GM23338 (cell line): ENCODE results near the gene NOL12. TPM values are rescaled to one million over a fixed set of nuclear protein-coding genes. Genes with fewer than 3 reads are reported as not detected.

ENCODE experiments used
- ATAC-seq: fragments of 200-7000 bp; cut with Tn5 transposase; 3 replicates; pipeline ENCODE4 v1.9.1; 2020
- DNase-seq: peaks from one replicate; pipeline ENCODE4 v3.0.0-alpha.2; 2015; ENCODE audit warnings: low spot score
- H2AFZ ChIP-seq: fragments of 200-600 bp; sonication (generic); 2 replicates; pipeline ENCODE4 v1.8.0; 2016; ENCODE audit warnings: antibody characterized with exemption, mild to moderate bottlenecking, moderate library complexity
- H3F3A ChIP-seq: fragments of 200-600 bp; sonication (generic); replicated peaks from 2 replicates; pipeline ENCODE4 v1.8.0; 2017; ENCODE audit warnings: antibody characterized with exemption, mixed run types, low read depth
- H3K27ac ChIP-seq: fragments of 200-600 bp; sonication (generic); 2 replicates; pipeline ENCODE4 v1.6.1; 2016; ENCODE audit warnings: low read depth
- H3K27me3 ChIP-seq: fragments of 200-600 bp; sonication (generic); 2 replicates; pipeline ENCODE4 v1.8.0; 2016; ENCODE audit warnings: mild to moderate bottlenecking, mixed run types, moderate library complexity; ENCODE audit not compliant: insufficient read depth
- H3K36me3 ChIP-seq: fragments of 200-600 bp; sonication (generic); 2 replicates; pipeline ENCODE4 v1.8.0; 2016; ENCODE audit warnings: mild to moderate bottlenecking; ENCODE audit not compliant: insufficient read depth
- H3K4me1 ChIP-seq: fragments of 200-600 bp; sonication (generic); 2 replicates; pipeline ENCODE4 v1.8.0; 2016; ENCODE audit warnings: mild to moderate bottlenecking, moderate library complexity; ENCODE audit not compliant: insufficient read depth
- H3K4me2 ChIP-seq: fragments of 200-600 bp; sonication (generic); 2 replicates; pipeline ENCODE4 v1.7.1; 2017; ENCODE audit warnings: mixed run types
- H3K4me3 ChIP-seq: fragments of 200-600 bp; sonication (generic); 2 replicates; pipeline ENCODE4 v1.6.1; 2016; ENCODE audit warnings: mixed run types
- H3K79me2 ChIP-seq: fragments of 200-600 bp; sonication (generic); replicated peaks from 2 replicates; pipeline ENCODE4 v1.8.0; 2017; ENCODE audit warnings: mild to moderate bottlenecking; ENCODE audit not compliant: insufficient read depth
- H3K9me2 ChIP-seq: fragments of 200-600 bp; sonication (generic); 2 replicates; pipeline ENCODE4 v1.8.0; 2017; ENCODE audit not compliant: insufficient read depth
- H4K20me1 ChIP-seq: fragments of 200-600 bp; sonication (generic); replicated peaks from 2 replicates; pipeline ENCODE4 v1.8.0; 2017; ENCODE audit warnings: mild to moderate bottlenecking; ENCODE audit not compliant: insufficient read depth
- H3K27ac Mint-ChIP-seq: 2 replicates; pipeline ENCODE4 v1.8.0; 2020; ENCODE audit warnings: inconsistent platforms, mild to moderate bottlenecking, moderate library complexity, mixed read lengths
- H3K27me3 Mint-ChIP-seq: 3 replicates; pipeline ENCODE4 v1.8.0; 2022; ENCODE audit warnings: low read depth, mild to moderate bottlenecking, moderate library complexity, mixed read lengths, inconsistent platforms; ENCODE audit not compliant: insufficient read depth, poor library complexity
- H3K36me3 Mint-ChIP-seq: 3 replicates; pipeline ENCODE4 v1.8.0; 2021; ENCODE audit warnings: low read depth, mild to moderate bottlenecking, inconsistent platforms, moderate library complexity, mixed read lengths
- H3K4me1 Mint-ChIP-seq: 3 replicates; pipeline ENCODE4 v1.8.0; 2020; ENCODE audit warnings: mild to moderate bottlenecking, inconsistent platforms, mixed read lengths
- H3K4me3 Mint-ChIP-seq: 3 replicates; pipeline ENCODE4 v1.8.0; 2021; ENCODE audit warnings: moderate library complexity, mild to moderate bottlenecking, inconsistent platforms, mixed read lengths
- H3K9me3 Mint-ChIP-seq: 3 replicates; pipeline ENCODE4 v1.8.0; 2020; ENCODE audit warnings: moderate library complexity, mild to moderate bottlenecking, inconsistent platforms, mixed read lengths
- CREB1 ChIP-seq: fragments of 250-450 bp; sonication (Bioruptor Pico); IDR thresholded peaks from 2 replicates; pipeline ENCODE4 v1.5.0; 2020; ENCODE audit warnings: low read depth, mild to moderate bottlenecking, moderate library complexity
- EZH2 ChIP-seq: fragments of 200-600 bp; sonication (generic); IDR thresholded peaks from one replicate; pipeline ENCODE4 v1.8.0; 2017; ENCODE audit warnings: antibody characterized with exemption, mild to moderate bottlenecking, low read depth; ENCODE audit not compliant: unreplicated experiment
- EZH2phosphoT487 ChIP-seq: fragments of 200-600 bp; sonication (generic); IDR thresholded peaks from one replicate; pipeline ENCODE4 v1.8.1; 2018; ENCODE audit warnings: antibody characterized with exemption; ENCODE audit not compliant: unreplicated experiment
- JUNB ChIP-seq: IDR thresholded peaks from one replicate; pipeline ENCODE4 v1.6.1; 2016; ENCODE audit warnings: antibody characterized with exemption; ENCODE audit not compliant: unreplicated experiment
- NANOG ChIP-seq: IDR thresholded peaks from 2 replicates; pipeline ENCODE4 v1.6.1; 2016; ENCODE audit warnings: antibody characterized with exemption, borderline replicate concordance
- POLR2AphosphoS5 ChIP-seq: IDR thresholded peaks from 2 replicates; pipeline ENCODE4 v1.6.1; 2016; ENCODE audit warnings: antibody characterized with exemption, low read depth
- STAT1 ChIP-seq: IDR thresholded peaks from one replicate; pipeline ENCODE4 v1.6.1; 2016; ENCODE audit warnings: antibody characterized with exemption; ENCODE audit not compliant: unreplicated experiment
- ZNF114 ChIP-seq: fragments of 250-450 bp; sonication (Bioruptor Pico); IDR thresholded peaks from 2 replicates; pipeline ENCODE4 v1.5.0; 2020; ENCODE audit warnings: mild to moderate bottlenecking, moderate library complexity
- ZNF331 ChIP-seq: fragments of 250-450 bp; sonication (Bioruptor Pico); IDR thresholded peaks from 2 replicates; pipeline ENCODE4 v1.5.0; 2020; ENCODE audit warnings: low read depth, mild to moderate bottlenecking, moderate library complexity
- polyA plus RNA-seq: library from polyadenylated mRNA; unstranded; fragments of >200 nt; fragmentation: Nextera tagmentation; extraction: Ambion mirVana; gene quantifications from 2 replicates; pipeline ENCODE4 v1.2.1, GENCODE V29; 2016
- total RNA-seq: library from RNA; depleted of rRNA; stranded (reverse); fragments of >200 nt; shearing (Covaris generic); gene quantifications from 2 replicates; pipeline ENCODE4 v1.2.3, GENCODE V29; 2014
- TF ChIP-seq, protein P1 (sequence below): IDR thresholded peaks from 2 replicates; pipeline ENCODE4 v1.6.1; 2016; ENCODE audit warnings: antibody characterized with exemption
- TF ChIP-seq, protein P2 (sequence below): fragments of 250-450 bp; sonication (Bioruptor Pico); IDR thresholded peaks from 2 replicates; pipeline ENCODE4 v1.5.0; 2020; ENCODE audit warnings: mild to moderate bottlenecking, moderate library complexity
- TF ChIP-seq, protein P3 (sequence below): IDR thresholded peaks from one replicate; pipeline ENCODE4 v1.6.1; 2018; ENCODE audit warnings: antibody characterized with exemption; ENCODE audit not compliant: unreplicated experiment
- TF ChIP-seq, protein P4 (sequence below), 2 experiments: fragments of 200-600 bp in 1 of 2; sonication (generic) in 1 of 2; conservative IDR thresholded peaks; 2 replicates each; pipeline versions ENCODE4 v1.5.1 to v1.6.1; 2016 to 2017; ENCODE audit warnings: antibody characterized with exemption in 2 of 2, low read depth in 2 of 2, mild to moderate bottlenecking in 2 of 2, moderate library complexity in 1 of 2

NOL12 gene
- total and polyA plus RNA-seq, 2 experiments from 2014 or later = 22.2 to 48.5 TPM

DNA sequence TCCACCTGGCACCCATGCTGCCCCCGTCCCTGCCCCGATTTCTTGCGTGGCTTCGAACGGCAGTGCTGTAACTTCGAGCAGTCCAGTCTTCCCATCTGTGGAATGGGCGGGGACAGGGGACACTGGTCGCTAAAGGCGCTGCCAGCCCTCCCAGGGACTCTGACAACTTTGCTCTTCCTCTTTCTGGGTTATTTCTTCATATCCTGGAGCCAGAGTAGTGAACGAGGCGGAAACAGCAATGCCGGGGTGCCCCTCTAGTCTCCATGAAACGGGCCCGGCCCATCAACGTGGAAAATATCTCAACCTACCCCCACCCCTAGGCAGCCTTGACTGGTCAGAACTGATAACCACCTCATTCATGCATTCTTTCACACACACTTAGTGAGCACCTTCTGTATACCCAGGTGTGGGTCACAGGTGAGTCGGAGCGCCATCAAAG lies 53.5 kb downstream of the NOL12 start:
- Mint-ChIP-seq H3K36me3 (peaks cover 14% of the 10 kb centered on the region), H3K4me3 (no peak overlapping the region), H3K27me3 (peaks cover 46% of the 10 kb centered on the region), H3K9me3 (no peaks in the 10 kb centered on the region), H3K4me1 (peaks cover 6% of the 10 kb centered on the region), H3K27ac (no peak overlapping the region)
- Histone ChIP-seq H3K27ac (no peak overlapping the region), H3K27me3 (peaks cover 90% of the 10 kb centered on the region), H3K4me2 (no peak overlapping the region), H3F3A (peaks cover 10% of the 10 kb centered on the region), H3K4me3 (no peak overlapping the region), H2AFZ (no peak overlapping the region), H3K4me1 (no peaks in the 10 kb centered on the region), H3K36me3 (no peaks in the 10 kb centered on the region), H4K20me1 (peaks cover 2% of the 10 kb centered on the region; the same call in 1 of the 2 replicates), H3K79me2 (no peaks in the 10 kb centered on the region), H3K9me2 (no peaks in the 10 kb centered on the region)
- no peak for DNase-seq
- TF ChIP-seq ZNF331 (no peak), STAT1 (no peak), NANOG (no peak), POLR2AphosphoS5 (no peak), CREB1 (CRISPR knock-in tag) (no peak), JUNB (no peak), ZNF114 (CRISPR knock-in tag) (no peak), EZH2phosphoT487 (no peak), EZH2 (no peak)
- TF ChIP-seq, protein P1, sequence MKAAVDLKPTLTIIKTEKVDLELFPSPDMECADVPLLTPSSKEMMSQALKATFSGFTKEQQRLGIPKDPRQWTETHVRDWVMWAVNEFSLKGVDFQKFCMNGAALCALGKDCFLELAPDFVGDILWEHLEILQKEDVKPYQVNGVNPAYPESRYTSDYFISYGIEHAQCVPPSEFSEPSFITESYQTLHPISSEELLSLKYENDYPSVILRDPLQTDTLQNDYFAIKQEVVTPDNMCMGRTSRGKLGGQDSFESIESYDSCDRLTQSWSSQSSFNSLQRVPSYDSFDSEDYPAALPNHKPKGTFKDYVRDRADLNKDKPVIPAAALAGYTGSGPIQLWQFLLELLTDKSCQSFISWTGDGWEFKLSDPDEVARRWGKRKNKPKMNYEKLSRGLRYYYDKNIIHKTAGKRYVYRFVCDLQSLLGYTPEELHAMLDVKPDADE = no peak
- TF ChIP-seq, protein P2, sequence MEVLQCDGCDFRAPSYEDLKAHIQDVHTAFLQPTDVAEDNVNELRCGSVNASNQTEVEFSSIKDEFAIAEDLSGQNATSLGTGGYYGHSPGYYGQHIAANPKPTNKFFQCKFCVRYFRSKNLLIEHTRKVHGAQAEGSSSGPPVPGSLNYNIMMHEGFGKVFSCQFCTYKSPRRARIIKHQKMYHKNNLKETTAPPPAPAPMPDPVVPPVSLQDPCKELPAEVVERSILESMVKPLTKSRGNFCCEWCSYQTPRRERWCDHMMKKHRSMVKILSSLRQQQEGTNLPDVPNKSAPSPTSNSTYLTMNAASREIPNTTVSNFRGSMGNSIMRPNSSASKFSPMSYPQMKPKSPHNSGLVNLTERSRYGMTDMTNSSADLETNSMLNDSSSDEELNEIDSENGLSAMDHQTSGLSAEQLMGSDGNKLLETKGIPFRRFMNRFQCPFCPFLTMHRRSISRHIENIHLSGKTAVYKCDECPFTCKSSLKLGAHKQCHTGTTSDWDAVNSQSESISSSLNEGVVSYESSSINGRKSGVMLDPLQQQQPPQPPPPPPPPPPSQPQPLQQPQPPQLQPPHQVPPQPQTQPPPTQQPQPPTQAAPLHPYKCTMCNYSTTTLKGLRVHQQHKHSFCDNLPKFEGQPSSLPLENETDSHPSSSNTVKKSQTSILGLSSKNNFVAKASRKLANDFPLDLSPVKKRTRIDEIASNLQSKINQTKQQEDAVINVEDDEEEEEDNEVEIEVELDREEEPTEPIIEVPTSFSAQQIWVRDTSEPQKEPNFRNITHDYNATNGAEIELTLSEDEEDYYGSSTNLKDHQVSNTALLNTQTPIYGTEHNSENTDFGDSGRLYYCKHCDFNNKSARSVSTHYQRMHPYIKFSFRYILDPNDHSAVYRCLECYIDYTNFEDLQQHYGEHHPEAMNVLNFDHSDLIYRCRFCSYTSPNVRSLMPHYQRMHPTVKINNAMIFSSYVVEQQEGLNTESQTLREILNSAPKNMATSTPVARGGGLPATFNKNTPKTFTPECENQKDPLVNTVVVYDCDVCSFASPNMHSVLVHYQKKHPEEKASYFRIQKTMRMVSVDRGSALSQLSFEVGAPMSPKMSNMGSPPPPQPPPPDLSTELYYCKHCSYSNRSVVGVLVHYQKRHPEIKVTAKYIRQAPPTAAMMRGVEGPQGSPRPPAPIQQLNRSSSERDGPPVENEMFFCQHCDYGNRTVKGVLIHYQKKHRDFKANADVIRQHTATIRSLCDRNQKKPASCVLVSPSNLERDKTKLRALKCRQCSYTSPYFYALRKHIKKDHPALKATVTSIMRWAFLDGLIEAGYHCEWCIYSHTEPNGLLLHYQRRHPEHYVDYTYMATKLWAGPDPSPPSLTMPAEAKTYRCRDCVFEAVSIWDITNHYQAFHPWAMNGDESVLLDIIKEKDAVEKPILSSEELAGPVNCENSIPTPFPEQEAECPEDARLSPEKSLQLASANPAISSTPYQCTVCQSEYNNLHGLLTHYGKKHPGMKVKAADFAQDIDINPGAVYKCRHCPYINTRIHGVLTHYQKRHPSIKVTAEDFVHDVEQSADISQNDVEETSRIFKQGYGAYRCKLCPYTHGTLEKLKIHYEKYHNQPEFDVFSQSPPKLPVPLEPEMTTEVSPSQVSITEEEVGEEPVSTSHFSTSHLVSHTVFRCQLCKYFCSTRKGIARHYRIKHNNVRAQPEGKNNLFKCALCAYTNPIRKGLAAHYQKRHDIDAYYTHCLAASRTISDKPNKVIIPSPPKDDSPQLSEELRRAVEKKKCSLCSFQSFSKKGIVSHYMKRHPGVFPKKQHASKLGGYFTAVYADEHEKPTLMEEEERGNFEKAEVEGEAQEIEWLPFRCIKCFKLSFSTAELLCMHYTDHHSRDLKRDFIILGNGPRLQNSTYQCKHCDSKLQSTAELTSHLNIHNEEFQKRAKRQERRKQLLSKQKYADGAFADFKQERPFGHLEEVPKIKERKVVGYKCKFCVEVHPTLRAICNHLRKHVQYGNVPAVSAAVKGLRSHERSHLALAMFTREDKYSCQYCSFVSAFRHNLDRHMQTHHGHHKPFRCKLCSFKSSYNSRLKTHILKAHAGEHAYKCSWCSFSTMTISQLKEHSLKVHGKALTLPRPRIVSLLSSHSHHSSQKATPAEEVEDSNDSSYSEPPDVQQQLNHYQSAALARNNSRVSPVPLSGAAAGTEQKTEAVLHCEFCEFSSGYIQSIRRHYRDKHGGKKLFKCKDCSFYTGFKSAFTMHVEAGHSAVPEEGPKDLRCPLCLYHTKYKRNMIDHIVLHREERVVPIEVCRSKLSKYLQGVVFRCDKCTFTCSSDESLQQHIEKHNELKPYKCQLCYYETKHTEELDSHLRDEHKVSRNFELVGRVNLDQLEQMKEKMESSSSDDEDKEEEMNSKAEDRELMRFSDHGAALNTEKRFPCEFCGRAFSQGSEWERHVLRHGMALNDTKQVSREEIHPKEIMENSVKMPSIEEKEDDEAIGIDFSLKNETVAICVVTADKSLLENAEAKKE (CRISPR knock-in tag) = no peak
- TF ChIP-seq, protein P3, sequence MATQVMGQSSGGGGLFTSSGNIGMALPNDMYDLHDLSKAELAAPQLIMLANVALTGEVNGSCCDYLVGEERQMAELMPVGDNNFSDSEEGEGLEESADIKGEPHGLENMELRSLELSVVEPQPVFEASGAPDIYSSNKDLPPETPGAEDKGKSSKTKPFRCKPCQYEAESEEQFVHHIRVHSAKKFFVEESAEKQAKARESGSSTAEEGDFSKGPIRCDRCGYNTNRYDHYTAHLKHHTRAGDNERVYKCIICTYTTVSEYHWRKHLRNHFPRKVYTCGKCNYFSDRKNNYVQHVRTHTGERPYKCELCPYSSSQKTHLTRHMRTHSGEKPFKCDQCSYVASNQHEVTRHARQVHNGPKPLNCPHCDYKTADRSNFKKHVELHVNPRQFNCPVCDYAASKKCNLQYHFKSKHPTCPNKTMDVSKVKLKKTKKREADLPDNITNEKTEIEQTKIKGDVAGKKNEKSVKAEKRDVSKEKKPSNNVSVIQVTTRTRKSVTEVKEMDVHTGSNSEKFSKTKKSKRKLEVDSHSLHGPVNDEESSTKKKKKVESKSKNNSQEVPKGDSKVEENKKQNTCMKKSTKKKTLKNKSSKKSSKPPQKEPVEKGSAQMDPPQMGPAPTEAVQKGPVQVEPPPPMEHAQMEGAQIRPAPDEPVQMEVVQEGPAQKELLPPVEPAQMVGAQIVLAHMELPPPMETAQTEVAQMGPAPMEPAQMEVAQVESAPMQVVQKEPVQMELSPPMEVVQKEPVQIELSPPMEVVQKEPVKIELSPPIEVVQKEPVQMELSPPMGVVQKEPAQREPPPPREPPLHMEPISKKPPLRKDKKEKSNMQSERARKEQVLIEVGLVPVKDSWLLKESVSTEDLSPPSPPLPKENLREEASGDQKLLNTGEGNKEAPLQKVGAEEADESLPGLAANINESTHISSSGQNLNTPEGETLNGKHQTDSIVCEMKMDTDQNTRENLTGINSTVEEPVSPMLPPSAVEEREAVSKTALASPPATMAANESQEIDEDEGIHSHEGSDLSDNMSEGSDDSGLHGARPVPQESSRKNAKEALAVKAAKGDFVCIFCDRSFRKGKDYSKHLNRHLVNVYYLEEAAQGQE = no peak
- TF ChIP-seq, protein P4, sequence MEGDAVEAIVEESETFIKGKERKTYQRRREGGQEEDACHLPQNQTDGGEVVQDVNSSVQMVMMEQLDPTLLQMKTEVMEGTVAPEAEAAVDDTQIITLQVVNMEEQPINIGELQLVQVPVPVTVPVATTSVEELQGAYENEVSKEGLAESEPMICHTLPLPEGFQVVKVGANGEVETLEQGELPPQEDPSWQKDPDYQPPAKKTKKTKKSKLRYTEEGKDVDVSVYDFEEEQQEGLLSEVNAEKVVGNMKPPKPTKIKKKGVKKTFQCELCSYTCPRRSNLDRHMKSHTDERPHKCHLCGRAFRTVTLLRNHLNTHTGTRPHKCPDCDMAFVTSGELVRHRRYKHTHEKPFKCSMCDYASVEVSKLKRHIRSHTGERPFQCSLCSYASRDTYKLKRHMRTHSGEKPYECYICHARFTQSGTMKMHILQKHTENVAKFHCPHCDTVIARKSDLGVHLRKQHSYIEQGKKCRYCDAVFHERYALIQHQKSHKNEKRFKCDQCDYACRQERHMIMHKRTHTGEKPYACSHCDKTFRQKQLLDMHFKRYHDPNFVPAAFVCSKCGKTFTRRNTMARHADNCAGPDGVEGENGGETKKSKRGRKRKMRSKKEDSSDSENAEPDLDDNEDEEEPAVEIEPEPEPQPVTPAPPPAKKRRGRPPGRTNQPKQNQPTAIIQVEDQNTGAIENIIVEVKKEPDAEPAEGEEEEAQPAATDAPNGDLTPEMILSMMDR (conservative IDR thresholded peaks at IDR 0.05; ENCODE audit: low read depth in 2 of 2) = no peak
- ATAC-seq = no peak
